ENCODE results near the gene DEPDC1B. TPM values are rescaled to one million over a fixed set of nuclear protein-coding genes. Genes with fewer than 3 reads are reported as not detected.
A peak's percentile ranks its signal among the peaks of the same experiment; 100 is the strongest.

Gene DEPDC1B
- total and polyA plus RNA-seq, 2 experiments from 2014 or later: 38.3 to 67.9 TPM

DNA sequence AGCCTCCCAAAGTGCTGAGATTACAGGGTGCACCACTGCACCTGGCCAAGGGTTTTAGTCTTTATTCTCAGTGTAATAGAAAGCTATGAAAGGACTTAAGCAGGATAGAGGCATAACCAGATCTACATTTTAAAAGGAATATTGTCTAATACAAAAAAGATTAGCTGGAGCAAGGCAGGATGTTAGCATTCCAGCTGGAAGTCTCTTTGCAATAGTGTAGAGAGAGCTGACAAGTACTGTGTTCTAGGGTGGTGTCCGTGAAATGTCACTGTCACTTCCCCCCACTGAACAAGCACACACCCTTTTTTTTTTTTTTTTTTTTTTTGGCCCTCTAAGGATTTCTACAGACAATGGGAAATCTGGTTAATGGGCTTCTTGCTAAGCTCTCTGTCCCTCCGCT is 24.2 kb upstream of the DEPDC1B start:
- H3K4me3 ChIP-seq: no peak overlapping the region
- peaks cover 2% of the 10 kb centered on the region; the same call in 2 of the 3 replicates for H3K4me1 Mint-ChIP-seq
- no peak overlapping the region for H3K27ac ChIP-seq (ENCODE audit: low read depth)
- H3K79me2 ChIP-seq (replicated peaks; ENCODE audit: insufficient read depth): no peaks in the 10 kb centered on the region
- no peaks in the 10 kb centered on the region for H3K36me3 ChIP-seq (ENCODE audit: insufficient read depth)
- H3K4me2 ChIP-seq: no peak overlapping the region
- ATAC-seq (no peak), DNase-seq (ENCODE audit: low spot score) (no peak)
- H3K4me1 ChIP-seq (ENCODE audit: insufficient read depth): no peaks in the 10 kb centered on the region
- H3K9me2 ChIP-seq (ENCODE audit: insufficient read depth): peaks cover 8% of the 10 kb centered on the region; the same call in 1 of the 2 replicates
- TF ChIP-seq CREB1 (CRISPR knock-in tag; IDR thresholded peaks at IDR 0.05; ENCODE audit: low read depth): no peak
- TF ChIP-seq EZH2phosphoT487 (IDR thresholded peaks at IDR 0.05; ENCODE audit: unreplicated experiment): no peak
- TF ChIP-seq ZNF114 (CRISPR knock-in tag; IDR thresholded peaks at IDR 0.05): no peak
- TF ChIP-seq STAT1 (IDR thresholded peaks at IDR 0.05; ENCODE audit: unreplicated experiment): no peak
- TF ChIP-seq ZNF331 (CRISPR knock-in tag; IDR thresholded peaks at IDR 0.05; ENCODE audit: low read depth): no peak
- TF ChIP-seq EZH2 (IDR thresholded peaks at IDR 0.05; ENCODE audit: low read depth, unreplicated experiment): no peak
- no peak for TF ChIP-seq CTCF (conservative IDR thresholded peaks at IDR 0.05; ENCODE audit: low read depth in 2 of 2)
- TF ChIP-seq POLR2AphosphoS5 (IDR thresholded peaks at IDR 0.05; ENCODE audit: low read depth): no peak
- TF ChIP-seq, protein P1, sequence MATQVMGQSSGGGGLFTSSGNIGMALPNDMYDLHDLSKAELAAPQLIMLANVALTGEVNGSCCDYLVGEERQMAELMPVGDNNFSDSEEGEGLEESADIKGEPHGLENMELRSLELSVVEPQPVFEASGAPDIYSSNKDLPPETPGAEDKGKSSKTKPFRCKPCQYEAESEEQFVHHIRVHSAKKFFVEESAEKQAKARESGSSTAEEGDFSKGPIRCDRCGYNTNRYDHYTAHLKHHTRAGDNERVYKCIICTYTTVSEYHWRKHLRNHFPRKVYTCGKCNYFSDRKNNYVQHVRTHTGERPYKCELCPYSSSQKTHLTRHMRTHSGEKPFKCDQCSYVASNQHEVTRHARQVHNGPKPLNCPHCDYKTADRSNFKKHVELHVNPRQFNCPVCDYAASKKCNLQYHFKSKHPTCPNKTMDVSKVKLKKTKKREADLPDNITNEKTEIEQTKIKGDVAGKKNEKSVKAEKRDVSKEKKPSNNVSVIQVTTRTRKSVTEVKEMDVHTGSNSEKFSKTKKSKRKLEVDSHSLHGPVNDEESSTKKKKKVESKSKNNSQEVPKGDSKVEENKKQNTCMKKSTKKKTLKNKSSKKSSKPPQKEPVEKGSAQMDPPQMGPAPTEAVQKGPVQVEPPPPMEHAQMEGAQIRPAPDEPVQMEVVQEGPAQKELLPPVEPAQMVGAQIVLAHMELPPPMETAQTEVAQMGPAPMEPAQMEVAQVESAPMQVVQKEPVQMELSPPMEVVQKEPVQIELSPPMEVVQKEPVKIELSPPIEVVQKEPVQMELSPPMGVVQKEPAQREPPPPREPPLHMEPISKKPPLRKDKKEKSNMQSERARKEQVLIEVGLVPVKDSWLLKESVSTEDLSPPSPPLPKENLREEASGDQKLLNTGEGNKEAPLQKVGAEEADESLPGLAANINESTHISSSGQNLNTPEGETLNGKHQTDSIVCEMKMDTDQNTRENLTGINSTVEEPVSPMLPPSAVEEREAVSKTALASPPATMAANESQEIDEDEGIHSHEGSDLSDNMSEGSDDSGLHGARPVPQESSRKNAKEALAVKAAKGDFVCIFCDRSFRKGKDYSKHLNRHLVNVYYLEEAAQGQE (IDR thresholded peaks at IDR 0.05; ENCODE audit: unreplicated experiment): no peak
- TF ChIP-seq, protein P2, sequence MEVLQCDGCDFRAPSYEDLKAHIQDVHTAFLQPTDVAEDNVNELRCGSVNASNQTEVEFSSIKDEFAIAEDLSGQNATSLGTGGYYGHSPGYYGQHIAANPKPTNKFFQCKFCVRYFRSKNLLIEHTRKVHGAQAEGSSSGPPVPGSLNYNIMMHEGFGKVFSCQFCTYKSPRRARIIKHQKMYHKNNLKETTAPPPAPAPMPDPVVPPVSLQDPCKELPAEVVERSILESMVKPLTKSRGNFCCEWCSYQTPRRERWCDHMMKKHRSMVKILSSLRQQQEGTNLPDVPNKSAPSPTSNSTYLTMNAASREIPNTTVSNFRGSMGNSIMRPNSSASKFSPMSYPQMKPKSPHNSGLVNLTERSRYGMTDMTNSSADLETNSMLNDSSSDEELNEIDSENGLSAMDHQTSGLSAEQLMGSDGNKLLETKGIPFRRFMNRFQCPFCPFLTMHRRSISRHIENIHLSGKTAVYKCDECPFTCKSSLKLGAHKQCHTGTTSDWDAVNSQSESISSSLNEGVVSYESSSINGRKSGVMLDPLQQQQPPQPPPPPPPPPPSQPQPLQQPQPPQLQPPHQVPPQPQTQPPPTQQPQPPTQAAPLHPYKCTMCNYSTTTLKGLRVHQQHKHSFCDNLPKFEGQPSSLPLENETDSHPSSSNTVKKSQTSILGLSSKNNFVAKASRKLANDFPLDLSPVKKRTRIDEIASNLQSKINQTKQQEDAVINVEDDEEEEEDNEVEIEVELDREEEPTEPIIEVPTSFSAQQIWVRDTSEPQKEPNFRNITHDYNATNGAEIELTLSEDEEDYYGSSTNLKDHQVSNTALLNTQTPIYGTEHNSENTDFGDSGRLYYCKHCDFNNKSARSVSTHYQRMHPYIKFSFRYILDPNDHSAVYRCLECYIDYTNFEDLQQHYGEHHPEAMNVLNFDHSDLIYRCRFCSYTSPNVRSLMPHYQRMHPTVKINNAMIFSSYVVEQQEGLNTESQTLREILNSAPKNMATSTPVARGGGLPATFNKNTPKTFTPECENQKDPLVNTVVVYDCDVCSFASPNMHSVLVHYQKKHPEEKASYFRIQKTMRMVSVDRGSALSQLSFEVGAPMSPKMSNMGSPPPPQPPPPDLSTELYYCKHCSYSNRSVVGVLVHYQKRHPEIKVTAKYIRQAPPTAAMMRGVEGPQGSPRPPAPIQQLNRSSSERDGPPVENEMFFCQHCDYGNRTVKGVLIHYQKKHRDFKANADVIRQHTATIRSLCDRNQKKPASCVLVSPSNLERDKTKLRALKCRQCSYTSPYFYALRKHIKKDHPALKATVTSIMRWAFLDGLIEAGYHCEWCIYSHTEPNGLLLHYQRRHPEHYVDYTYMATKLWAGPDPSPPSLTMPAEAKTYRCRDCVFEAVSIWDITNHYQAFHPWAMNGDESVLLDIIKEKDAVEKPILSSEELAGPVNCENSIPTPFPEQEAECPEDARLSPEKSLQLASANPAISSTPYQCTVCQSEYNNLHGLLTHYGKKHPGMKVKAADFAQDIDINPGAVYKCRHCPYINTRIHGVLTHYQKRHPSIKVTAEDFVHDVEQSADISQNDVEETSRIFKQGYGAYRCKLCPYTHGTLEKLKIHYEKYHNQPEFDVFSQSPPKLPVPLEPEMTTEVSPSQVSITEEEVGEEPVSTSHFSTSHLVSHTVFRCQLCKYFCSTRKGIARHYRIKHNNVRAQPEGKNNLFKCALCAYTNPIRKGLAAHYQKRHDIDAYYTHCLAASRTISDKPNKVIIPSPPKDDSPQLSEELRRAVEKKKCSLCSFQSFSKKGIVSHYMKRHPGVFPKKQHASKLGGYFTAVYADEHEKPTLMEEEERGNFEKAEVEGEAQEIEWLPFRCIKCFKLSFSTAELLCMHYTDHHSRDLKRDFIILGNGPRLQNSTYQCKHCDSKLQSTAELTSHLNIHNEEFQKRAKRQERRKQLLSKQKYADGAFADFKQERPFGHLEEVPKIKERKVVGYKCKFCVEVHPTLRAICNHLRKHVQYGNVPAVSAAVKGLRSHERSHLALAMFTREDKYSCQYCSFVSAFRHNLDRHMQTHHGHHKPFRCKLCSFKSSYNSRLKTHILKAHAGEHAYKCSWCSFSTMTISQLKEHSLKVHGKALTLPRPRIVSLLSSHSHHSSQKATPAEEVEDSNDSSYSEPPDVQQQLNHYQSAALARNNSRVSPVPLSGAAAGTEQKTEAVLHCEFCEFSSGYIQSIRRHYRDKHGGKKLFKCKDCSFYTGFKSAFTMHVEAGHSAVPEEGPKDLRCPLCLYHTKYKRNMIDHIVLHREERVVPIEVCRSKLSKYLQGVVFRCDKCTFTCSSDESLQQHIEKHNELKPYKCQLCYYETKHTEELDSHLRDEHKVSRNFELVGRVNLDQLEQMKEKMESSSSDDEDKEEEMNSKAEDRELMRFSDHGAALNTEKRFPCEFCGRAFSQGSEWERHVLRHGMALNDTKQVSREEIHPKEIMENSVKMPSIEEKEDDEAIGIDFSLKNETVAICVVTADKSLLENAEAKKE (CRISPR knock-in tag; IDR thresholded peaks at IDR 0.05): no peak
- TF ChIP-seq ETS1 (IDR thresholded peaks at IDR 0.05): no peak
- TF ChIP-seq JUNB (IDR thresholded peaks at IDR 0.05; ENCODE audit: unreplicated experiment): no peak
- TF ChIP-seq NANOG (IDR thresholded peaks at IDR 0.05; ENCODE audit: borderline replicate concordance): no peak
- no peaks in the 10 kb centered on the region for H4K20me1 ChIP-seq (replicated peaks; ENCODE audit: insufficient read depth)
- no peak overlapping the region for H3K4me3 Mint-ChIP-seq
- no peaks in the 10 kb centered on the region; the same call in 2 of the 3 replicates for H3K9me3 Mint-ChIP-seq
- no peak overlapping the region for H3K27ac Mint-ChIP-seq
- no peaks in the 10 kb centered on the region for H3K36me3 Mint-ChIP-seq (ENCODE audit: low read depth)
- no peaks in the 10 kb centered on the region for H3K27me3 ChIP-seq (ENCODE audit: insufficient read depth)
- no peaks in the 10 kb centered on the region for H3K27me3 Mint-ChIP-seq (ENCODE audit: insufficient read depth, low read depth, poor library complexity)
- peak overlapping the region; percentile 69; the same call in 1 of the 2 replicates for H2AFZ ChIP-seq
- H3F3A ChIP-seq (replicated peaks; ENCODE audit: low read depth): no peaks in the 10 kb centered on the region

Data from GM23338 (cell line).